Measurements from ENCODE around the gene IL20.
"Not testable (repeated sequence)": the region's sequence is repeated elsewhere in the genome, so short reads cannot be mapped to it uniquely, and the experiment has no call there.

Gene IL20

DNA sequence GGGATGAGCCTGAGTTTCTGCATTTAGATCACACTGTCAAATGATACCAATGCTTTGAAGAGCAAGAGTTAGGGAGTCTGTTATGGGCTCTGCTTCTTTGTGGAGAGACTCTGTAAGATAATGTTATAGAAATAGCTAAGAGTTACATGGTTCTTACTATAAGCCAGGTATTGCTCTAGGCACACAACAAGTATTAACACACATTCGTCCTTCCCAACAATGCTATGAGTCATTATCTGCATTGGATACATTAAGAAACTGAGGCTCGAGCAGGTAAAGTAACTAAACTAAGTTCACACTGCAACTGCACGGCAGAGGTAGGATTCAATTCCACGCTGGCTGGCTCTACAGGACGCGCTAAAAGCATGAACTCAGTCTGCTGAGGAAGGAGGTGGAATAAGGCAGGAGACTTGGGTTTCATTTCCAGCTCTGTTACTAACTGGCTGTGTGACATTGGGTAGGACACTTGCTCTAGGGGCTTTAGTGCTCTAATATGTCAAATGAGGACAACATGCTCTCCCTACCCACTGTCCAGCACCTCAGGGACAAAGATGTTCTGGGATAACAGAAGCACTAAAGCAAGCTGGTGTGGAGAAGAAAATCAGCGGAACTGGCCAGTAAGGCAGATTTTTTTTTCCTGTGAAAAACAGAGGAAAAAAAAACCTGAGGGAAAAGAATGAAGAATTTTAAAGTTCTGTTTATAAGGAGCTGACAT lies 23.7 kb upstream of the IL20 start:
- in situ Hi-C loops (cut with MboI; ENCODE audit: low sequenced_read_pairs) = no loop called here

GRCh38 chr1:206842854-206843253 lies 22.6 kb upstream of the IL20 start:
- in situ Hi-C loops (cut with MboI; ENCODE audit: low sequenced_read_pairs) = no loop called here

- in situ Hi-C loops (cut with MboI; ENCODE audit: low sequenced_read_pairs) = no loop called here
Observed at GRCh38 chr1:206843626-206844025, 21.8 kb upstream of the IL20 start.

DNA sequence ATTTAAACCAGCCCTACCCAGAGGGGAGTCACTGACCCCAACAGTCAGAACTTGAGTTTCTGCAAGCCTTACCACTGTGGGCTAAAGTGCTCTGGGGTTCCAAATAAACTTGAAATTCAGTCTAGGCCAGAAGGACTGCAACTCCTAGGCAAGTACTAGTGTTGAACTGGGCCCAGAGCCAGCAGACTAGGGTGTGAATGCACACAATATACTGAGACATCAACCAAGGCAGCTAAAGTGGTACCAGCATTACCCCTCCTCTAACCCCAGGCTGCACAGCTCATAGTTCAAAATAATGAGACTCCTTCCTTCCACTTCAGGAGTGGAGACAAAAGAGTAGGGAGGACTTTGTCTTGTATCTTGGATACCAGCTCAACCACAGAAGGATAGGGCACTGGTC lies 18.9 kb upstream of the IL20 start:
- in situ Hi-C loops (cut with MboI; ENCODE audit: low sequenced_read_pairs) = no loop called here

DNA sequence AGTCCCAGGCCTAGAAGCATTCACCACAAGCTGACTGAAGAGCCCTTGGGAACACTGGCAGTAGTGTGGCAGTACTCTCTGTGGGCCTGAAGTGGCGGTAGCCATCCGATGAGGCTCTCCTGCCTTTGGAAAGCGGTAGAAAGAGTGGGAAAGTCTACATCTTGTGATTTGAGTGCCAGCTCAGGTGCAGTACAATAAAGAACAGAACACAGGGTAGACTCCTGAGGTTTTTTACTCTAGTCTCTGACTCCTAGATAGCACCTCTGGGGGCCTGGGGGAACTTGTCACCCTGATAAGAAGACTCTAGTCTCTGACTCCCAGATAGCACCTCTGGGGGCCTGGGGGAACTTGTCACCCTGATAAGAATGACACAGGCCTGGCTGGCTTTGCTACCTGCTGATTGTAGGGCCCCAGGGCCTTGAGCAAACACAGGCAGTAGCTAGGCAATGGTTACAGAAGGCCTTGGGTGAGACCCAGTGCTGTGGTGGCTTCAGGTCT lies 18.0 kb upstream of the IL20 start:
- in situ Hi-C loops (cut with MboI; ENCODE audit: low sequenced_read_pairs) = no loop called here

GRCh38 chr1:206847946-206848345 lies 17.5 kb upstream of the IL20 start:
- in situ Hi-C loops (cut with MboI; ENCODE audit: low sequenced_read_pairs) = no loop called here

DNA sequence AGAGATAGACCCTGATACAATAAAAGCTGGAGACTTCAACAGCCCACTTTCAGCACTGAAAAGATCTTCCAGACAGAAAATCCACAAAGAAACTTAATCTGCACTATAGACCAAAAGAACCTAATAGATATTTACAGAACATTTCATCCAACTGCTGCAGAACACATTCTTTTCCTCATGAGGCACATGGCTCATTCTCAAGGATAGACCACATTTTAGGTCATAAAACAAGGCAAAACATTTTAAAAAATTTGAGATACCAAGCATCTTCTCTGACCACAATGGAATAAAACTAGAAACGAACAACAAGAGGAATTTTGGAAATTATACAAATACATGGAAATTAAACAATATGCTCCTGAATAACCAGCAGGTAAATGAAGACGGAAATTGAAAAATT lies 15.0 kb upstream of the IL20 start:
- in situ Hi-C loops (cut with MboI; ENCODE audit: low sequenced_read_pairs) = no loop called here

GRCh38 chr1:206851341-206852010 lies 13.9 kb upstream of the IL20 start:
- in situ Hi-C loops (cut with MboI; ENCODE audit: low sequenced_read_pairs) = no loop called here

DNA sequence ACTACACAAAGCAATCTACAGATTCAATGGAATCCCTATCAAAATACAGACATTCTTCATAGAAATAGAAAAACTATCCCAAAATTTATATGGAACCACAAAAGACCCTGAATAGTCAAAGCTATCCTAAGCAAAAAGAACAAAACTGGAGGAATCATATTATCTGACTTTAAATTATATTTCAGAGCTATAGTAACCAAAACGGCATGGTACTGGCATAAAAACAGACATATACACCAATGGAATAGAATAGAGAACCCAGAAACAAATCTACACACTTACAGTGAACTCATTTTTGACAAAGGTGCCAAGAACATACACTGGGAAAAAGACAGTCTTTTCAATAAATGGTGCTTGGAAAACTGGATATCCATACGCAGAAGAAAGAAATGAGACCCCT lies 12.8 kb upstream of the IL20 start:
- in situ Hi-C loops (cut with MboI; ENCODE audit: low sequenced_read_pairs) = not testable (repeated sequence)

GRCh38 chr1:206853696-206854095 lies 11.7 kb upstream of the IL20 start:
- in situ Hi-C loops (cut with MboI; ENCODE audit: low sequenced_read_pairs) = not testable (repeated sequence)

DNA sequence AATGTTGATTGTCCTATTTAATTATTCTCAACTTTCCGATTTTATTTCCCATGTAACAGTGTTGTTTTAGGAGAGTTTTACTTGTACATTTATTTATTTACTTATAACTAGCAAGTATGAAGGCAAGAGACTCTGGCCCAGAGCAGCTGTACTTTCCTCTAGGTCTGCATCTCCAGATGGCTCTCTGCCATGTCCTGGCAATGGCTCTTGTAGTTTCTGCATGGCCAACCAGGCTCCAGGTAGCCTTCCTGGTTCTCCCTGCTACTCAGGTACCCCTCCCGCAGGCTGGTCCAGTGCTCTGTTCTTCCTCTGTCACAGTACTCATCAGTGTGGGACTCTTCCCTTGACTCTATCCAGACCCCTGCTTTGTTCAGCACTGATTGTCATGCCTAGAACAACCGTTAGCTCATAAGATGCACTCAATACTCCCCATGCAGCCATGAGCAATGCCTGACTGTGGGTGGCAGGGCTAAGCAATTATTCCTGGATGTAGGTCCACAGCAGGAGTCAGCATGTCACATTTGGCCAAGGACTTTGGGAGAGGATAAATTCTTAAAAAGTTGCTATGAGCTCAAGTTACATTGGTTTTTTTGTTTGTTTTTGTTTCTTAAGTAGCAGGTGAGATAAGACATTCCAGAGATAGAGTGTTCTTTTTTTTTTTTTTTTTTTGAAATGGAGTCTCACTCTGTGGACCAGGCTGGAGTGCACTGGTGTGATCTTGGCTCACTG lies 10.9 kb upstream of the IL20 start:
- in situ Hi-C loops (cut with MboI; ENCODE audit: low sequenced_read_pairs) = no loop called here

GRCh38 chr1:206855859-206856258 lies 9.6 kb upstream of the IL20 start:
- in situ Hi-C loops (cut with MboI; ENCODE audit: low sequenced_read_pairs) = no loop called here

- in situ Hi-C loops (cut with MboI; ENCODE audit: low sequenced_read_pairs) = no loop called here
Observed at GRCh38 chr1:206856674-206857464, 8.6 kb upstream of the IL20 start.

DNA sequence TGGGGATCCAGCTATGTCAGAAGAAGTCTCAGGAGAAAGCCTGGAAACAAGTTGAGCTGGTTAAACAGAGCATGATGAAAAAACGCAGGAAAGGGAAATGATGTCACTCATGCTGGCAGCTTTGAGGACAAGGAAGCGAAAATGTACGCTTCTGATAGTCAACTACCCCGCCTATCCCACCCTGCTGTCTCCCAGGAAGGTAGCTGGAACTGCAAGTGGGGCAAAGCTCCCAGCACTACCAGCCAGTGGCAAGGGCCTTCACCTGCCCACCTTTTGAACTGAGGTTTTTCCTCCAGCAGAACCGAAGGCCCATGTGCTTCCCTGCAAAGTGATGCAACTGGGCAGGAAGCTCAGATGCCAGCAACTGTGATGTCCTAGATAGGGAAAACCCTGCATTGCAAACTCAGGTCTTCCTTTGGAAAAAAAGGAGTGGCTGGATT lies 6.3 kb upstream of the IL20 start:
- in situ Hi-C loops (cut with MboI; ENCODE audit: low sequenced_read_pairs) = no loop called here

GRCh38 chr1:206860165-206860564 lies 5.3 kb upstream of the IL20 start:
- in situ Hi-C loops (cut with MboI; ENCODE audit: low sequenced_read_pairs) = no loop called here

DNA sequence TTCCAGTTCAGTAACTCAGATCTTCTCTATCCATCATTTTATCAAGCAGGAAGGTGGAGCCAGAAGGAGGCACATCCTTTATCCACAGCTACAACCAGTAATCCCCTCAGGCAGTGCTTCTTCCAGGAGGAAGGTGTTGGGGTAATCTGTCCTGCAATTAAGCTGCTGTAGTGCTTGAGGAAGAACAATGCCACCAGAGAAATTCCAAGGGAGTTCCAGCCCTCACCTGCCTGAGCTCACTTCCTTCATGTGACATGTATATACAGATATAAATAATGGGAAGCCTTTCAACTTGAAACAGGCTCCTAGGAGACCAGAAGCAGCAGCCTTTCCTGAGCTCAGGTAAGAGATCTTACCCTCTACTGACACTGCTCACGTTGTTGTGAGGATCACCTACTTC lies 2.2 kb upstream of the IL20 start:
- in situ Hi-C loops (cut with MboI; ENCODE audit: low sequenced_read_pairs) = no loop called here

- in situ Hi-C loops (cut with MboI; ENCODE audit: low sequenced_read_pairs) = no loop called here
Observed at GRCh38 chr1:206866062-206866461, 639 bp downstream of the IL20 start.

DNA sequence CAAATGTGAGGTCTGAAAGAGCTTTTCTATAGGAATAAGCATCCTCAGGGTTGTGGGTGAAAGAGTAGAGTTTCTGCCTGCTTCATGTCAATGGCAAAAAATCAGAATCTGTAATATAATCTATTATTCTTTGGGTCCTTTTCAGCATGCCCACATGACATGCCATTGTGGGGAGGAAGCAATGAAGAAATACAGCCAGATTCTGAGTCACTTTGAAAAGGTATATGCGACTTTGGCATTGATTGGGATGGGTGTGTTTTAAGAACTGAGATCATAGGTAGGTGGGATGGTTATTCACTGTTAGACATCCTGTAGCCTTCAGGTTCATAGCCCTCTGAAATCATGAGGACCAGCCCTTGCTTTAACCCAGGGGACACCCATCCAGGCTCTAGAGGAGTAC lies 1.8 kb downstream of the IL20 start:
- in situ Hi-C loops (cut with MboI; ENCODE audit: low sequenced_read_pairs) = no loop called here

DNA sequence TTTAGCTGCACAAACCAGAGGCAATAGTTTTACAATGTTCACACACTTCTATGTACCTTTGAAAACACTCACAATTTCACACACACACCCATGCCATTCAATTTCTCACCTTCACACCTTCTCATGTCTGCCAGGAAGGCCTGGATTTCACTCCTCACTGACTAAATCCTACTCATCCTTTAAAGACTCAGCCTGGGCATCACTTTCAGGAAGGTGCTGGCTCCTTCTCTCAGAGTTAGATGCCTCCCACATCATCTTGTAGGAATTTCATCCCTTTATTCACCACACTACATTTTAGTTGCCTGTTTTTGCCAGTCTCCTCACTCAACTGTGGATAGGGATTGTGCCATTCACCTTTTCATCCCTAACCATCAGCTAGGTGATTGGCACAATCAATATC lies 2.3 kb downstream of the IL20 start:
- in situ Hi-C loops (cut with MboI; ENCODE audit: low sequenced_read_pairs) = no loop called here

GRCh38 chr1:206868264-206868663 lies 2.8 kb downstream of the IL20 start:
- in situ Hi-C loops (cut with MboI; ENCODE audit: low sequenced_read_pairs) = no loop called here

DNA sequence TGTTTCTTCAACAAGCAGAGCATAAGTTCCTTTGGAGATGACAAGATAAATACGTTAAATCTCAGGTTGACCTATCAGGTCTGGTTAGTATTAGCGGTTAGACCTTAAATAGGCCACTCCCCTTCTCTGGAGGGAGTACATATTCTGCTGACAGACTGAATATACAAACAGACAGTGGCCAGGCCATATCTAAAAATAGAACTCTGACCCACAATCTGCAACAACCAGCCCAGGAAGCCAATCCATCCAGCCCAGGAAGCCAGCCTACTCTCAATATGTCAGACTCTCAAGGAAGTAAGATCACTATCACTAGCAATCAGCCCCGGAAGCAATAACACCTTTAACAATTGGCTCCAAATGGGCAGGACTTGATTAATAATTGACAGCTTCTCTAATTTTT lies 6.7 kb downstream of the IL20 start:
- in situ Hi-C loops (cut with MboI; ENCODE audit: low sequenced_read_pairs) = no loop called here

Measured in hTERT RPE-1 (cell line).